SU-DHL-6 (cell line): ENCODE data around the gene CRY2.

Experiments used
- H2AFZ ChIP-seq: fragments of 200-600 bp; sonication (generic); 2 replicates; pipeline ENCODE4 v1.6.1; 2014; ENCODE audit warnings: low read depth, mild to moderate bottlenecking, moderate library complexity, mixed read lengths, antibody characterized with exemption, low read length; ENCODE audit not compliant: severe bottlenecking
- H3F3A ChIP-seq: fragments of 200-600 bp; shearing (Covaris generic); 2 replicates; pipeline ENCODE4 v1.6.0; 2016; ENCODE audit warnings: antibody characterized with exemption, mild to moderate bottlenecking; ENCODE audit not compliant: insufficient read depth
- H3K27ac ChIP-seq: fragments of 200-600 bp; sonication (generic); 2 replicates; pipeline ENCODE4 v1.5.1; 2016; ENCODE audit warnings: low read depth, mild to moderate bottlenecking, low read length, moderate library complexity, mixed read lengths
- H3K27me3 ChIP-seq: fragments of 200-600 bp; sonication (generic), shearing (Covaris generic); 2 replicates; pipeline ENCODE4 v1.6.0; 2014; ENCODE audit warnings: mild to moderate bottlenecking, low read length
- H3K36me3 ChIP-seq: fragments of 200-600 bp; sonication (generic); 2 replicates; pipeline ENCODE4 v1.6.1; 2014; ENCODE audit warnings: mild to moderate bottlenecking, low read length, mixed read lengths
- H3K4me2 ChIP-seq: fragments of 300-600, 200-600 bp; shearing (Covaris generic), sonication (generic); 2 replicates; pipeline ENCODE4 v1.6.0; 2014; ENCODE audit warnings: low read length, low read depth, mild to moderate bottlenecking; ENCODE audit not compliant: poor library complexity, severe bottlenecking
- H3K4me3 ChIP-seq: fragments of 200-600 bp; sonication (generic); 2 replicates; pipeline ENCODE4 v1.5.1; 2014; ENCODE audit warnings: antibody characterized with exemption, low read length, mild to moderate bottlenecking, mixed read lengths; ENCODE audit not compliant: insufficient read depth, poor library complexity, severe bottlenecking
- H3K79me2 ChIP-seq: fragments of 200-600 bp; sonication (generic); 2 replicates; pipeline ENCODE4 v1.6.1; 2014; ENCODE audit warnings: mild to moderate bottlenecking, low read length, moderate library complexity; ENCODE audit not compliant: insufficient read depth
- H3K9ac ChIP-seq: fragments of 200-600 bp; sonication (generic); 2 replicates; pipeline ENCODE4 v1.7.0; 2014; ENCODE audit warnings: mild to moderate bottlenecking, low read length
- H3K9me2 ChIP-seq: fragments of 200-600 bp; sonication (generic); replicated peaks from 2 replicates; pipeline ENCODE4 v1.6.1; 2014; ENCODE audit warnings: low read length; ENCODE audit not compliant: insufficient read depth
- H3K9me3 ChIP-seq: fragments of 200-600 bp; sonication (generic); 2 replicates; pipeline ENCODE4 v1.6.1; 2014; ENCODE audit warnings: low read length, mixed read lengths; ENCODE audit not compliant: insufficient read depth
- H4K20me1 ChIP-seq: fragments of 200-600 bp; sonication (generic); 2 replicates; pipeline ENCODE4 v1.6.1; 2014; ENCODE audit warnings: low read depth, mild to moderate bottlenecking, antibody characterized with exemption, low read length, moderate library complexity, mixed read lengths
- EZH2phosphoT487 ChIP-seq: fragments of 200-600 bp; sonication (generic), shearing (Covaris generic); conservative IDR thresholded peaks from 2 replicates; pipeline ENCODE4 v1.6.1; 2018; ENCODE audit warnings: mild to moderate bottlenecking, antibody characterized with exemption, low read length, moderate library complexity, mixed read lengths
- TF ChIP-seq, protein P1 (sequence below): fragments of 200-600 bp; sonication (generic); IDR thresholded peaks from one replicate; pipeline ENCODE4 v1.5.1; 2017; ENCODE audit warnings: antibody characterized with exemption, mild to moderate bottlenecking, low read length, moderate library complexity; ENCODE audit not compliant: insufficient read depth, poor library complexity, severe bottlenecking

Gene CRY2

DNA sequence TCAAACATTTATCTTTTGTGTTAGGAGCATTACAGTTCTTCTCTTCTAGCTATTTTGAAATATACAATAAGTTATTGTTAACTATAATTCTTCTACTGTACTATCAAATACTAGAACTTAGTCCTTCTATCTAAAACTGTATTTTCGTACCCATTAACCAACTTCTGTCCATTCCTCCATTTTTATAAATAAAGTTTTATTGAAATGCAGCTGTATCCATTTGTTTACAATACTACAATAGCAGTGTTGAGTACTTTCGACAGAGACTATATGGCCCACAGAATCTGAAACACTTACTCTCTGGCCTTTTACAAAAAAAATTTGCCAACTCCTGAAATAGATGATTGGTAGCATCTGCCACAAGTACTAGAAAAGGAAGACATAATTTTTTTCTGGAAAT is 47.0 kb upstream of the CRY2 start:
- no peak overlapping the region for H3K27ac ChIP-seq
- no peak overlapping the region for H3K9ac ChIP-seq
- no peaks in the 10 kb centered on the region for H3K79me2 ChIP-seq
- TF ChIP-seq EZH2phosphoT487, result no peak
- TF ChIP-seq, protein P1, sequence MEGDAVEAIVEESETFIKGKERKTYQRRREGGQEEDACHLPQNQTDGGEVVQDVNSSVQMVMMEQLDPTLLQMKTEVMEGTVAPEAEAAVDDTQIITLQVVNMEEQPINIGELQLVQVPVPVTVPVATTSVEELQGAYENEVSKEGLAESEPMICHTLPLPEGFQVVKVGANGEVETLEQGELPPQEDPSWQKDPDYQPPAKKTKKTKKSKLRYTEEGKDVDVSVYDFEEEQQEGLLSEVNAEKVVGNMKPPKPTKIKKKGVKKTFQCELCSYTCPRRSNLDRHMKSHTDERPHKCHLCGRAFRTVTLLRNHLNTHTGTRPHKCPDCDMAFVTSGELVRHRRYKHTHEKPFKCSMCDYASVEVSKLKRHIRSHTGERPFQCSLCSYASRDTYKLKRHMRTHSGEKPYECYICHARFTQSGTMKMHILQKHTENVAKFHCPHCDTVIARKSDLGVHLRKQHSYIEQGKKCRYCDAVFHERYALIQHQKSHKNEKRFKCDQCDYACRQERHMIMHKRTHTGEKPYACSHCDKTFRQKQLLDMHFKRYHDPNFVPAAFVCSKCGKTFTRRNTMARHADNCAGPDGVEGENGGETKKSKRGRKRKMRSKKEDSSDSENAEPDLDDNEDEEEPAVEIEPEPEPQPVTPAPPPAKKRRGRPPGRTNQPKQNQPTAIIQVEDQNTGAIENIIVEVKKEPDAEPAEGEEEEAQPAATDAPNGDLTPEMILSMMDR, result no peak
- no peaks in the 10 kb centered on the region for H4K20me1 ChIP-seq
- H3K4me3 ChIP-seq, result no peak overlapping the region
- no peaks in the 10 kb centered on the region for H3F3A ChIP-seq
- no peaks in the 10 kb centered on the region for H3K9me2 ChIP-seq
- H3K9me3 ChIP-seq, result no peaks in the 10 kb centered on the region
- no peaks in the 10 kb centered on the region for H3K36me3 ChIP-seq
- H3K27me3 ChIP-seq, result no peaks in the 10 kb centered on the region
- no peak overlapping the region for H2AFZ ChIP-seq
- H3K4me2 ChIP-seq, result no peak overlapping the region

DNA sequence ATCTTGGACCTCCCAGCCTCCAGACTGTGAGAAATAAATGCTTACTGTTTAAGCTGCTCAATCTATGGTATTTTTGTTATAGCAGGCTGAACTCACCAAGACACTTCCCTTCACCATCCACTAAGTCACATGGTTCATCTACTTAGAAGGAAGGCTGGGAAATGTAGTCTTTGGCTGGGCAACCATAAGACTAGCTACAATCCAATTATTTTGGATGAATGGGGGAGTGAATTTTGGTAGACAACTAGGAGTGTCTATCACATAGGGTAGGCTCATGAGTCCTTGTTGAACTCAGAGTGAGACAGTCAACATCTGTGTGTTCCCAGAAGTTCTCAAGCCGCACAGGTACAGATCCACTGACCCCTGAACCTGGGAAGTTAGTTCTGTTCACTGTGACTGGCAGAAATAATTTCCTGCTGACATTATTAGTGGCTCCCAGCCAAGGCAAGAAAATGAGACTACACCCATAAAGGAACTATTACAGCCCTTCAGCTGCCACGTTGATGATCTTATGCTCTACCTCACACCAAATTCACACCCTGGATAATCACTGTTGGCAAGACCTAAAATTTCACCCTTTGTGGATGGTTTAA is 45.5 kb upstream of the CRY2 start:
- TF ChIP-seq, protein P1, result no peak
- TF ChIP-seq EZH2phosphoT487, result no peak
- Histone ChIP-seq H3K9me2 (no peaks in the 10 kb centered on the region), H4K20me1 (no peaks in the 10 kb centered on the region), H3K9ac (no peak overlapping the region), H3F3A (no peaks in the 10 kb centered on the region), H3K27ac (no peak overlapping the region), H3K4me2 (no peak overlapping the region), H2AFZ (no peak overlapping the region), H3K36me3 (no peaks in the 10 kb centered on the region), H3K79me2 (peaks cover 5% of the 10 kb centered on the region; the same call in 1 of the 2 replicates), H3K4me3 (no peak overlapping the region), H3K9me3 (no peaks in the 10 kb centered on the region), H3K27me3 (no peaks in the 10 kb centered on the region)

DNA sequence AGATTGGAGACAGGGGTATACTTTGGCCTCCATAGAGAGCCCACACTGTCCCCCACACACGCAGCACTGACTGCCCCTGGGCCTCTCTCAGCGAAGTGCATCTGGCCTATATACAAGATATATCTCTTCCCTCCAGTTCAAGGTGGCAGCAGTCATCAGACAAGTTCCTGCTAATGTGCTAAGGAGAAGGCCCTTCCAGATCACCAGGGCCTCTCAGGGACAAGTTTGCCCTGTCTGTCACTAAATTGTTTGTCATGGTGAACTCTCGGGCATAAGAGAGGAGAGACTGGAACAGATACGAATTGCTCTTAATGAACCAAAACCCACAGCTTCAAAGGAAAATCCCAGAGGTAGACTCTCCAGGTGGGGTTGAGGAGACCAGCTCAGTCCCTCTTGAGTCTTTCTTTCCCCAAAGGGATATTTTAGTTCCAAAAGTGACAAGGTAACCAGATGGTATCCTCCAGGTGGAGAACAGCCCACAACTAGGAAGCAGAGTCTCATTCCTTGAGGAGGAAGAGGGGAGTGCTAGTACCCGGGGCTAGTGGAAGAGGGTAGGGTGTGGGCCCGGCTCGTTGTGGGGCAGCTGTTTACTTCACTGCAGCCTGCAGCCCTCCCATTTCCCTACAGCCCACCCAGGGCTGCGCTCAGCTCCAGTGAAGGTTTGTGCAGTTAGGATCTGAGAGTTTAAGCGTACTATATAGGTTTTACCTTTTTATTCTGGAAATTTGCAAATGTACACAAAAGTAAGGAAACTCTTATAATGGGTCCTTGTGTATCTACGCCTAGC is 44.6 kb upstream of the CRY2 start:
- Histone ChIP-seq H4K20me1 (no peaks in the 10 kb centered on the region), H3K27me3 (no peaks in the 10 kb centered on the region), H3K27ac (no peak overlapping the region), H3K4me3 (no peak overlapping the region), H2AFZ (no peak overlapping the region), H3K36me3 (no peaks in the 10 kb centered on the region), H3K4me2 (no peak overlapping the region), H3K9ac (no peak overlapping the region), H3K79me2 (peaks cover 5% of the 10 kb centered on the region; the same call in 1 of the 2 replicates), H3F3A (no peaks in the 10 kb centered on the region), H3K9me2 (no peaks in the 10 kb centered on the region), H3K9me3 (no peaks in the 10 kb centered on the region)
- no peak for TF ChIP-seq EZH2phosphoT487
